Measurements from ENCODE around the gene PIWIL1. TPM values are rescaled to one million over a fixed set of nuclear protein-coding genes. Genes with fewer than 3 reads are reported as not detected.

PIWIL1 gene
- total and polyA plus RNA-seq, 2 experiments from 2014 or later, result not detected

DNA sequence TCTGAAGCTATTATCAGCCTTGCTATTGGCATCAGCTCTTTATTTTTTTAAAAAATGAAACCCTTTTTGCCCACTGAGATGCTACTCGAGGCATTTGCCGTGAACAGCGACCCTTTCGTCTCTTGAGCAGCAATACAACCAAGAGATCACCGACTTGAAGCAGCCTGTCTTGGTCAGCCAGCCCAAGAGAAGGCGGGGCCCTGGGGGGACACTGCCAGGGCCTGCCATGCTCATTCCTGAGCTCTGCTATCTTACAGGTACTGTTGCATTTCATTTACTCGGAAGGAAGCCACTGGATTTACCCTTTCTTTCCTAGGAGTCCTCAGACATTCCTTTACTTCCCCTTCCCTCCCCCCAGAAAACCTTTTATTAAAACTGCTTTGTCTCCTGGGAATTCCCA, 16.7 kb downstream of the PIWIL1 start:
- Mint-ChIP-seq H3K36me3 (ENCODE audit: low read depth) (peaks cover 56% of the 10 kb centered on the region), H3K4me3 (no peak overlapping the region), H3K9me3 (peaks cover 100% of the 10 kb centered on the region), H3K4me1 (no peaks in the 10 kb centered on the region), H3K27me3 (ENCODE audit: insufficient read depth, low read depth, poor library complexity) (peaks cover 5% of the 10 kb centered on the region), H3K27ac (no peak overlapping the region)
- no peaks in the 10 kb centered on the region for H3K79me2 ChIP-seq (replicated peaks; ENCODE audit: insufficient read depth)
- no peak overlapping the region for H3K27ac ChIP-seq (ENCODE audit: low read depth)
- TF ChIP-seq EZH2phosphoT487 (IDR thresholded peaks at IDR 0.05; ENCODE audit: unreplicated experiment) (no peak), STAT1 (IDR thresholded peaks at IDR 0.05; ENCODE audit: unreplicated experiment) (no peak), EZH2 (IDR thresholded peaks at IDR 0.05; ENCODE audit: low read depth, unreplicated experiment) (no peak), ZNF114 (CRISPR knock-in tag; IDR thresholded peaks at IDR 0.05) (no peak), POLR2AphosphoS5 (IDR thresholded peaks at IDR 0.05; ENCODE audit: low read depth) (no peak), ZNF331 (CRISPR knock-in tag; IDR thresholded peaks at IDR 0.05; ENCODE audit: low read depth) (no peak), NANOG (IDR thresholded peaks at IDR 0.05; ENCODE audit: borderline replicate concordance) (no peak), CREB1 (CRISPR knock-in tag; IDR thresholded peaks at IDR 0.05; ENCODE audit: low read depth) (no peak), JUNB (IDR thresholded peaks at IDR 0.05; ENCODE audit: unreplicated experiment) (no peak)
- TF ChIP-seq, protein P1, sequence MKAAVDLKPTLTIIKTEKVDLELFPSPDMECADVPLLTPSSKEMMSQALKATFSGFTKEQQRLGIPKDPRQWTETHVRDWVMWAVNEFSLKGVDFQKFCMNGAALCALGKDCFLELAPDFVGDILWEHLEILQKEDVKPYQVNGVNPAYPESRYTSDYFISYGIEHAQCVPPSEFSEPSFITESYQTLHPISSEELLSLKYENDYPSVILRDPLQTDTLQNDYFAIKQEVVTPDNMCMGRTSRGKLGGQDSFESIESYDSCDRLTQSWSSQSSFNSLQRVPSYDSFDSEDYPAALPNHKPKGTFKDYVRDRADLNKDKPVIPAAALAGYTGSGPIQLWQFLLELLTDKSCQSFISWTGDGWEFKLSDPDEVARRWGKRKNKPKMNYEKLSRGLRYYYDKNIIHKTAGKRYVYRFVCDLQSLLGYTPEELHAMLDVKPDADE (IDR thresholded peaks at IDR 0.05), result no peak
- TF ChIP-seq, protein P2, sequence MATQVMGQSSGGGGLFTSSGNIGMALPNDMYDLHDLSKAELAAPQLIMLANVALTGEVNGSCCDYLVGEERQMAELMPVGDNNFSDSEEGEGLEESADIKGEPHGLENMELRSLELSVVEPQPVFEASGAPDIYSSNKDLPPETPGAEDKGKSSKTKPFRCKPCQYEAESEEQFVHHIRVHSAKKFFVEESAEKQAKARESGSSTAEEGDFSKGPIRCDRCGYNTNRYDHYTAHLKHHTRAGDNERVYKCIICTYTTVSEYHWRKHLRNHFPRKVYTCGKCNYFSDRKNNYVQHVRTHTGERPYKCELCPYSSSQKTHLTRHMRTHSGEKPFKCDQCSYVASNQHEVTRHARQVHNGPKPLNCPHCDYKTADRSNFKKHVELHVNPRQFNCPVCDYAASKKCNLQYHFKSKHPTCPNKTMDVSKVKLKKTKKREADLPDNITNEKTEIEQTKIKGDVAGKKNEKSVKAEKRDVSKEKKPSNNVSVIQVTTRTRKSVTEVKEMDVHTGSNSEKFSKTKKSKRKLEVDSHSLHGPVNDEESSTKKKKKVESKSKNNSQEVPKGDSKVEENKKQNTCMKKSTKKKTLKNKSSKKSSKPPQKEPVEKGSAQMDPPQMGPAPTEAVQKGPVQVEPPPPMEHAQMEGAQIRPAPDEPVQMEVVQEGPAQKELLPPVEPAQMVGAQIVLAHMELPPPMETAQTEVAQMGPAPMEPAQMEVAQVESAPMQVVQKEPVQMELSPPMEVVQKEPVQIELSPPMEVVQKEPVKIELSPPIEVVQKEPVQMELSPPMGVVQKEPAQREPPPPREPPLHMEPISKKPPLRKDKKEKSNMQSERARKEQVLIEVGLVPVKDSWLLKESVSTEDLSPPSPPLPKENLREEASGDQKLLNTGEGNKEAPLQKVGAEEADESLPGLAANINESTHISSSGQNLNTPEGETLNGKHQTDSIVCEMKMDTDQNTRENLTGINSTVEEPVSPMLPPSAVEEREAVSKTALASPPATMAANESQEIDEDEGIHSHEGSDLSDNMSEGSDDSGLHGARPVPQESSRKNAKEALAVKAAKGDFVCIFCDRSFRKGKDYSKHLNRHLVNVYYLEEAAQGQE (IDR thresholded peaks at IDR 0.05; ENCODE audit: unreplicated experiment), result no peak
- TF ChIP-seq, protein P3, sequence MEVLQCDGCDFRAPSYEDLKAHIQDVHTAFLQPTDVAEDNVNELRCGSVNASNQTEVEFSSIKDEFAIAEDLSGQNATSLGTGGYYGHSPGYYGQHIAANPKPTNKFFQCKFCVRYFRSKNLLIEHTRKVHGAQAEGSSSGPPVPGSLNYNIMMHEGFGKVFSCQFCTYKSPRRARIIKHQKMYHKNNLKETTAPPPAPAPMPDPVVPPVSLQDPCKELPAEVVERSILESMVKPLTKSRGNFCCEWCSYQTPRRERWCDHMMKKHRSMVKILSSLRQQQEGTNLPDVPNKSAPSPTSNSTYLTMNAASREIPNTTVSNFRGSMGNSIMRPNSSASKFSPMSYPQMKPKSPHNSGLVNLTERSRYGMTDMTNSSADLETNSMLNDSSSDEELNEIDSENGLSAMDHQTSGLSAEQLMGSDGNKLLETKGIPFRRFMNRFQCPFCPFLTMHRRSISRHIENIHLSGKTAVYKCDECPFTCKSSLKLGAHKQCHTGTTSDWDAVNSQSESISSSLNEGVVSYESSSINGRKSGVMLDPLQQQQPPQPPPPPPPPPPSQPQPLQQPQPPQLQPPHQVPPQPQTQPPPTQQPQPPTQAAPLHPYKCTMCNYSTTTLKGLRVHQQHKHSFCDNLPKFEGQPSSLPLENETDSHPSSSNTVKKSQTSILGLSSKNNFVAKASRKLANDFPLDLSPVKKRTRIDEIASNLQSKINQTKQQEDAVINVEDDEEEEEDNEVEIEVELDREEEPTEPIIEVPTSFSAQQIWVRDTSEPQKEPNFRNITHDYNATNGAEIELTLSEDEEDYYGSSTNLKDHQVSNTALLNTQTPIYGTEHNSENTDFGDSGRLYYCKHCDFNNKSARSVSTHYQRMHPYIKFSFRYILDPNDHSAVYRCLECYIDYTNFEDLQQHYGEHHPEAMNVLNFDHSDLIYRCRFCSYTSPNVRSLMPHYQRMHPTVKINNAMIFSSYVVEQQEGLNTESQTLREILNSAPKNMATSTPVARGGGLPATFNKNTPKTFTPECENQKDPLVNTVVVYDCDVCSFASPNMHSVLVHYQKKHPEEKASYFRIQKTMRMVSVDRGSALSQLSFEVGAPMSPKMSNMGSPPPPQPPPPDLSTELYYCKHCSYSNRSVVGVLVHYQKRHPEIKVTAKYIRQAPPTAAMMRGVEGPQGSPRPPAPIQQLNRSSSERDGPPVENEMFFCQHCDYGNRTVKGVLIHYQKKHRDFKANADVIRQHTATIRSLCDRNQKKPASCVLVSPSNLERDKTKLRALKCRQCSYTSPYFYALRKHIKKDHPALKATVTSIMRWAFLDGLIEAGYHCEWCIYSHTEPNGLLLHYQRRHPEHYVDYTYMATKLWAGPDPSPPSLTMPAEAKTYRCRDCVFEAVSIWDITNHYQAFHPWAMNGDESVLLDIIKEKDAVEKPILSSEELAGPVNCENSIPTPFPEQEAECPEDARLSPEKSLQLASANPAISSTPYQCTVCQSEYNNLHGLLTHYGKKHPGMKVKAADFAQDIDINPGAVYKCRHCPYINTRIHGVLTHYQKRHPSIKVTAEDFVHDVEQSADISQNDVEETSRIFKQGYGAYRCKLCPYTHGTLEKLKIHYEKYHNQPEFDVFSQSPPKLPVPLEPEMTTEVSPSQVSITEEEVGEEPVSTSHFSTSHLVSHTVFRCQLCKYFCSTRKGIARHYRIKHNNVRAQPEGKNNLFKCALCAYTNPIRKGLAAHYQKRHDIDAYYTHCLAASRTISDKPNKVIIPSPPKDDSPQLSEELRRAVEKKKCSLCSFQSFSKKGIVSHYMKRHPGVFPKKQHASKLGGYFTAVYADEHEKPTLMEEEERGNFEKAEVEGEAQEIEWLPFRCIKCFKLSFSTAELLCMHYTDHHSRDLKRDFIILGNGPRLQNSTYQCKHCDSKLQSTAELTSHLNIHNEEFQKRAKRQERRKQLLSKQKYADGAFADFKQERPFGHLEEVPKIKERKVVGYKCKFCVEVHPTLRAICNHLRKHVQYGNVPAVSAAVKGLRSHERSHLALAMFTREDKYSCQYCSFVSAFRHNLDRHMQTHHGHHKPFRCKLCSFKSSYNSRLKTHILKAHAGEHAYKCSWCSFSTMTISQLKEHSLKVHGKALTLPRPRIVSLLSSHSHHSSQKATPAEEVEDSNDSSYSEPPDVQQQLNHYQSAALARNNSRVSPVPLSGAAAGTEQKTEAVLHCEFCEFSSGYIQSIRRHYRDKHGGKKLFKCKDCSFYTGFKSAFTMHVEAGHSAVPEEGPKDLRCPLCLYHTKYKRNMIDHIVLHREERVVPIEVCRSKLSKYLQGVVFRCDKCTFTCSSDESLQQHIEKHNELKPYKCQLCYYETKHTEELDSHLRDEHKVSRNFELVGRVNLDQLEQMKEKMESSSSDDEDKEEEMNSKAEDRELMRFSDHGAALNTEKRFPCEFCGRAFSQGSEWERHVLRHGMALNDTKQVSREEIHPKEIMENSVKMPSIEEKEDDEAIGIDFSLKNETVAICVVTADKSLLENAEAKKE (CRISPR knock-in tag; IDR thresholded peaks at IDR 0.05), result no peak
- TF ChIP-seq, protein P4, sequence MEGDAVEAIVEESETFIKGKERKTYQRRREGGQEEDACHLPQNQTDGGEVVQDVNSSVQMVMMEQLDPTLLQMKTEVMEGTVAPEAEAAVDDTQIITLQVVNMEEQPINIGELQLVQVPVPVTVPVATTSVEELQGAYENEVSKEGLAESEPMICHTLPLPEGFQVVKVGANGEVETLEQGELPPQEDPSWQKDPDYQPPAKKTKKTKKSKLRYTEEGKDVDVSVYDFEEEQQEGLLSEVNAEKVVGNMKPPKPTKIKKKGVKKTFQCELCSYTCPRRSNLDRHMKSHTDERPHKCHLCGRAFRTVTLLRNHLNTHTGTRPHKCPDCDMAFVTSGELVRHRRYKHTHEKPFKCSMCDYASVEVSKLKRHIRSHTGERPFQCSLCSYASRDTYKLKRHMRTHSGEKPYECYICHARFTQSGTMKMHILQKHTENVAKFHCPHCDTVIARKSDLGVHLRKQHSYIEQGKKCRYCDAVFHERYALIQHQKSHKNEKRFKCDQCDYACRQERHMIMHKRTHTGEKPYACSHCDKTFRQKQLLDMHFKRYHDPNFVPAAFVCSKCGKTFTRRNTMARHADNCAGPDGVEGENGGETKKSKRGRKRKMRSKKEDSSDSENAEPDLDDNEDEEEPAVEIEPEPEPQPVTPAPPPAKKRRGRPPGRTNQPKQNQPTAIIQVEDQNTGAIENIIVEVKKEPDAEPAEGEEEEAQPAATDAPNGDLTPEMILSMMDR (conservative IDR thresholded peaks at IDR 0.05; ENCODE audit: low read depth in 2 of 2), result no peak
- no peaks in the 10 kb centered on the region for H3F3A ChIP-seq (replicated peaks; ENCODE audit: low read depth)
- no peak overlapping the region for H3K4me3 ChIP-seq
- no peaks in the 10 kb centered on the region for H3K27me3 ChIP-seq (ENCODE audit: insufficient read depth)
- H3K4me1 ChIP-seq (ENCODE audit: insufficient read depth), result no peaks in the 10 kb centered on the region
- DNase-seq (ENCODE audit: low spot score) (no peak), ATAC-seq (no peak)
- H3K4me2 ChIP-seq, result no peak overlapping the region
- no peaks in the 10 kb centered on the region for H3K36me3 ChIP-seq (ENCODE audit: insufficient read depth)
- H4K20me1 ChIP-seq (replicated peaks; ENCODE audit: insufficient read depth), result no peaks in the 10 kb centered on the region
- H2AFZ ChIP-seq, result no peak overlapping the region
- H3K9me2 ChIP-seq (ENCODE audit: insufficient read depth), result no peaks in the 10 kb centered on the region
